Right lobe of liver (tissue), 6 donors: Measurements from ENCODE around the gene MEG3. TPM values are rescaled to one million over a fixed set of nuclear protein-coding genes. Genes with fewer than 3 reads are reported as not detected.

ENCODE experiments used
- ATAC-seq, 4 donors: fragments of 200-7000 bp; cut with Tn5 transposase; one replicate each; pipeline ENCODE4 v1.9.1; 2020; ENCODE audit warnings: mild to moderate bottlenecking in 4 of 4, moderate library complexity in 4 of 4
- DNase-seq, 3 donors: peaks; one replicate each; pipeline ENCODE4 v3.0.0-alpha.2; 2020
- H3K27ac ChIP-seq, 3 donors: fragments of 200-600 bp; one replicate each; pipeline ENCODE4 v1.8.0; 2022
- H3K27me3 ChIP-seq, 2 donors: fragments of 200-600 bp; one replicate each; pipeline ENCODE4 v1.8.0; 2022
- H3K36me3 ChIP-seq, 4 donors: fragments of 200-600 bp; sonication (generic) in 1 of 4; one replicate each; pipeline versions ENCODE4 v1.5.1 to v1.8.0; 2017 to 2022; ENCODE audit warnings: control low read depth in 1 of 4
- H3K4me1 ChIP-seq, 4 donors: fragments of 200-600 bp; sonication (generic) in 1 of 4; one replicate each; pipeline versions ENCODE4 v1.5.1 to v1.8.0; 2017 to 2022; ENCODE audit warnings: control low read depth in 1 of 4
- H3K4me3 ChIP-seq, 3 donors: fragments of 200-600 bp; one replicate each; pipeline ENCODE4 v1.8.0; 2022
- H3K9me3 ChIP-seq, 4 donors: fragments of 200-600 bp; sonication (generic) in 1 of 4; one replicate each; pipeline versions ENCODE4 v1.5.1 to v1.8.0; 2017 to 2022; ENCODE audit warnings: control low read depth in 1 of 4
- POLR2A ChIP-seq: fragments of 450-650 bp; IDR thresholded peaks from one replicate; pipeline ENCODE4 v1.6.1; 2017; ENCODE audit warnings: antibody characterized with exemption, mild to moderate bottlenecking
- WGBS: methylation state at CpG from one replicate; pipeline ENCODE4 v1.1.6; 2018; ENCODE audit warnings: low coverage, low lambda C conversion rate; ENCODE audit not compliant: insufficient coverage; ENCODE audit errors: missing lambda C conversion rate; 5-methylcytosine and 5-hydroxymethylcytosine counted together
- intact Hi-C, 2 donors: fragments of 100-400 bp; cut with DNase I; formaldehyde crosslinking; loops; one replicate each; pipeline versions ENCODE4 v1.11.2 to v1.14.1; 2022
- total RNA-seq, 6 experiments: library from RNA; depleted of rRNA in 2 of 6; stranded (reverse); fragments of >200 nt in 2 of 6; fragmentation: NEBNext Ultra II Directional in 3 of 6; extraction: Animal tissue kit (Norgen Biotek cat#: 25700) in 3 of 6; gene quantifications; one replicate each; pipeline versions ENCODE4 v1.1.0 to v1.2.4, GENCODE V29; 2016 to 2023
- TF ChIP-seq, protein P1 (sequence below), 4 donors: fragments of 200-600 bp in 3 of 4; fragments of 450-650 bp in 1 of 4; IDR thresholded peaks; one replicate each; pipeline versions ENCODE4 v1.5.1 to v1.8.0; 2016 to 2022; ENCODE audit warnings: antibody characterized with exemption in 4 of 4, mild to moderate bottlenecking in 2 of 4
- donor health status: DM: no; HTN: yes; CAD: no.
- donor health status: DM: no; HTN: no; CAD: no.
- donor health status: DM: no; HTN: no; CAD: no.
- donor health status: DM: no; HTN: yes; CAD: no.
- donor health status: DM: no; HTN: yes; CAD: no.

Gene MEG3
- total RNA-seq, 6 experiments from 2014 or later, result 5.7 to 43.7 (median 23.9) TPM

- no peak for DNase-seq
- ATAC-seq, result no peak
- intact Hi-C loops, result no loop called here
- WGBS, result 58% methylated on average over 7 of the region's 16 CpGs
- no peak for TF ChIP-seq POLR2A
- TF ChIP-seq, protein P1, sequence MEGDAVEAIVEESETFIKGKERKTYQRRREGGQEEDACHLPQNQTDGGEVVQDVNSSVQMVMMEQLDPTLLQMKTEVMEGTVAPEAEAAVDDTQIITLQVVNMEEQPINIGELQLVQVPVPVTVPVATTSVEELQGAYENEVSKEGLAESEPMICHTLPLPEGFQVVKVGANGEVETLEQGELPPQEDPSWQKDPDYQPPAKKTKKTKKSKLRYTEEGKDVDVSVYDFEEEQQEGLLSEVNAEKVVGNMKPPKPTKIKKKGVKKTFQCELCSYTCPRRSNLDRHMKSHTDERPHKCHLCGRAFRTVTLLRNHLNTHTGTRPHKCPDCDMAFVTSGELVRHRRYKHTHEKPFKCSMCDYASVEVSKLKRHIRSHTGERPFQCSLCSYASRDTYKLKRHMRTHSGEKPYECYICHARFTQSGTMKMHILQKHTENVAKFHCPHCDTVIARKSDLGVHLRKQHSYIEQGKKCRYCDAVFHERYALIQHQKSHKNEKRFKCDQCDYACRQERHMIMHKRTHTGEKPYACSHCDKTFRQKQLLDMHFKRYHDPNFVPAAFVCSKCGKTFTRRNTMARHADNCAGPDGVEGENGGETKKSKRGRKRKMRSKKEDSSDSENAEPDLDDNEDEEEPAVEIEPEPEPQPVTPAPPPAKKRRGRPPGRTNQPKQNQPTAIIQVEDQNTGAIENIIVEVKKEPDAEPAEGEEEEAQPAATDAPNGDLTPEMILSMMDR (IDR thresholded peaks at IDR 0.05), result no peak
- H3K36me3 ChIP-seq, result no peaks in the 10 kb centered on the region
- H3K9me3 ChIP-seq, result no peaks in the 10 kb centered on the region
- no peaks in the 10 kb centered on the region for H3K27me3 ChIP-seq
- H3K4me1 ChIP-seq, result no peaks in the 10 kb centered on the region
- H3K27ac ChIP-seq, result no peak overlapping the region
- H3K4me3 ChIP-seq, result no peak overlapping the region
These were observed 17.8 kb upstream of the MEG3 start for GRCh38 chr14:100807979-100808734.

- Histone ChIP-seq H3K27ac (no peak overlapping the region), H3K36me3 (no peaks in the 10 kb centered on the region), H3K27me3 (no peaks in the 10 kb centered on the region), H3K9me3 (no peaks in the 10 kb centered on the region), H3K4me3 (no peak overlapping the region), H3K4me1 (no peaks in the 10 kb centered on the region)
- ATAC-seq, result no peak
- no peak for DNase-seq
- TF ChIP-seq POLR2A, result no peak
- TF ChIP-seq, protein P1 (IDR thresholded peaks at IDR 0.05), result no peak
- 96% methylated on average over 5 of the region's 7 CpGs for WGBS
- intact Hi-C loops, result no loop called here
These were observed 15.5 kb upstream of the MEG3 start for GRCh38 chr14:100810435-100810834.

GRCh38 chr14:100810861-100811461 is 15.0 kb upstream of the MEG3 start:
- H3K4me1 ChIP-seq, result no peaks in the 10 kb centered on the region
- intact Hi-C loops, result no loop called here
- DNase-seq, result no peak
- no peak for ATAC-seq
- WGBS, result 40% methylated on average over 1 of the region's 21 CpGs
- no peak overlapping the region for H3K27ac ChIP-seq
- H3K27me3 ChIP-seq, result no peaks in the 10 kb centered on the region
- H3K9me3 ChIP-seq, result no peaks in the 10 kb centered on the region
- H3K4me3 ChIP-seq, result no peak overlapping the region
- H3K36me3 ChIP-seq, result no peaks in the 10 kb centered on the region
- no peak for TF ChIP-seq POLR2A
- TF ChIP-seq, protein P1 (IDR thresholded peaks at IDR 0.05), result no peak

GRCh38 chr14:100813291-100813690 is 12.6 kb upstream of the MEG3 start:
- TF ChIP-seq, protein P1 (IDR thresholded peaks at IDR 0.05), result no peak
- TF ChIP-seq POLR2A, result no peak
- 62% methylated on average over 3 of the region's 10 CpGs for WGBS
- DNase-seq (no peak), ATAC-seq (no peak)
- no peaks in the 10 kb centered on the region for H3K9me3 ChIP-seq
- no peaks in the 10 kb centered on the region for H3K4me1 ChIP-seq
- no peaks in the 10 kb centered on the region for H3K27me3 ChIP-seq
- no peak overlapping the region for H3K27ac ChIP-seq
- H3K36me3 ChIP-seq, result no peaks in the 10 kb centered on the region
- no peak overlapping the region for H3K4me3 ChIP-seq
- intact Hi-C loops, result no loop called here
